Rectal smooth muscle tissue (tissue), 1 donor: Measurements from ENCODE around the gene ZBTB4.

Source experiments
- H3K27ac ChIP-seq: one replicate; pipeline ENCODE4 v1.7.0; 2013; ENCODE audit warnings: low read depth, low read length, inconsistent platforms
- H3K27me3 ChIP-seq: one replicate; pipeline ENCODE4 v1.7.0; 2013; ENCODE audit warnings: low read length; ENCODE audit not compliant: control insufficient read depth, insufficient read depth
- H3K36me3 ChIP-seq: one replicate; pipeline ENCODE4 v1.7.0; 2013; ENCODE audit warnings: low read length; ENCODE audit not compliant: control insufficient read depth, insufficient read depth
- H3K4me1 ChIP-seq: one replicate; pipeline ENCODE4 v1.7.0; 2013; ENCODE audit warnings: low read length; ENCODE audit not compliant: control insufficient read depth, insufficient read depth
- H3K4me3 ChIP-seq: one replicate; pipeline ENCODE4 v1.7.0; 2013; ENCODE audit warnings: low read length
- H3K9ac ChIP-seq: one replicate; pipeline ENCODE4 v1.7.0; 2013; ENCODE audit warnings: low read length

Gene ZBTB4

GRCh38 chr17:7464081-7464480 lies 15.3 kb downstream of the ZBTB4 start:
- Histone ChIP-seq H3K36me3 (peaks cover 11% of the 10 kb centered on the region), H3K27me3 (no peaks in the 10 kb centered on the region), H3K4me3 (no peak overlapping the region), H3K4me1 (peaks cover 8% of the 10 kb centered on the region), H3K9ac (no peak overlapping the region), H3K27ac (no peak overlapping the region)

GRCh38 chr17:7463372-7463846 lies 16.0 kb downstream of the ZBTB4 start:
- H3K27ac ChIP-seq, result no peak overlapping the region
- H3K27me3 ChIP-seq, result no peaks in the 10 kb centered on the region
- H3K9ac ChIP-seq, result no peak overlapping the region
- H3K4me1 ChIP-seq, result peaks cover 8% of the 10 kb centered on the region
- H3K4me3 ChIP-seq, result no peak overlapping the region
- peaks cover 11% of the 10 kb centered on the region for H3K36me3 ChIP-seq

GRCh38 chr17:7462474-7463371 lies 16.7 kb downstream of the ZBTB4 start:
- Histone ChIP-seq H3K27me3 (no peaks in the 10 kb centered on the region), H3K27ac (no peak overlapping the region), H3K4me1 (peaks cover 8% of the 10 kb centered on the region), H3K4me3 (no peak overlapping the region), H3K9ac (no peak overlapping the region), H3K36me3 (peaks cover 11% of the 10 kb centered on the region)

- H3K4me1 ChIP-seq, result no peaks in the 10 kb centered on the region
- H3K27ac ChIP-seq, result no peak overlapping the region
- H3K36me3 ChIP-seq, result peaks cover 8% of the 10 kb centered on the region
- no peaks in the 10 kb centered on the region for H3K27me3 ChIP-seq
- H3K9ac ChIP-seq, result no peak overlapping the region
- H3K4me3 ChIP-seq, result no peak overlapping the region
Measured at GRCh38 chr17:7460850-7461660, 18.4 kb downstream of the ZBTB4 start.

- Histone ChIP-seq H3K36me3 (peaks cover 8% of the 10 kb centered on the region), H3K4me3 (no peak overlapping the region), H3K27ac (no peak overlapping the region), H3K9ac (no peak overlapping the region), H3K27me3 (no peaks in the 10 kb centered on the region), H3K4me1 (no peaks in the 10 kb centered on the region)
Measured at GRCh38 chr17:7459961-7460545, 19.4 kb downstream of the ZBTB4 start.

- no peaks in the 10 kb centered on the region for H3K36me3 ChIP-seq
- H3K9ac ChIP-seq, result no peak overlapping the region
- no peak overlapping the region for H3K27ac ChIP-seq
- no peaks in the 10 kb centered on the region for H3K4me1 ChIP-seq
- no peak overlapping the region for H3K4me3 ChIP-seq
- peaks cover 14% of the 10 kb centered on the region for H3K27me3 ChIP-seq
Measured at GRCh38 chr17:7448461-7448860, 31.0 kb downstream of the ZBTB4 start.

- no peak overlapping the region for H3K27ac ChIP-seq
- no peaks in the 10 kb centered on the region for H3K4me1 ChIP-seq
- H3K9ac ChIP-seq, result no peak overlapping the region
- peak overlapping the region; percentile 59 for H3K4me3 ChIP-seq
- peaks cover 25% of the 10 kb centered on the region for H3K27me3 ChIP-seq
- H3K36me3 ChIP-seq, result no peaks in the 10 kb centered on the region
Measured at GRCh38 chr17:7445619-7445968, 33.8 kb downstream of the ZBTB4 start.

- no peaks in the 10 kb centered on the region for H3K36me3 ChIP-seq
Measured at GRCh38 chr17:7444682-7445618, 34.5 kb downstream of the ZBTB4 start, which contains the start of gene CHRNB1. TSS of gene CHRNB1 (plus strand) at chr17:7445061. CDS start at chr17:7445128, 67 bp downstream.

GRCh38 chr17:7443499-7444485 lies 35.6 kb downstream of the ZBTB4 start:
- H3K36me3 ChIP-seq, result no peaks in the 10 kb centered on the region
- no peak overlapping the region for H3K4me3 ChIP-seq

More at GRCh38 chr17:7444682-7445618, 34.5 kb downstream of the ZBTB4 start, which contains the start of gene CHRNB1:
- H3K9ac ChIP-seq, result no peak within 1 kb of the TSS
- H3K27me3 ChIP-seq, result peaks cover 30% of the 10 kb centered on the region
- H3K4me3 ChIP-seq, result peak within 1 kb of the TSS; percentile 59
- peaks cover under 1% of the 10 kb centered on the region for H3K4me1 ChIP-seq
- H3K27ac ChIP-seq, result no peak within 1 kb of the TSS

GRCh38 chr17:7442142-7442541 lies 37.3 kb downstream of the ZBTB4 start:
- no peak overlapping the region for H3K27ac ChIP-seq
- peaks cover 6% of the 10 kb centered on the region for H3K4me1 ChIP-seq
- no peak overlapping the region for H3K4me3 ChIP-seq
- peaks cover 41% of the 10 kb centered on the region for H3K27me3 ChIP-seq
- H3K36me3 ChIP-seq, result no peaks in the 10 kb centered on the region
- H3K9ac ChIP-seq, result no peak overlapping the region

More at GRCh38 chr17:7443499-7444485, 35.6 kb downstream of the ZBTB4 start:
- Histone ChIP-seq H3K27ac (no peak overlapping the region), H3K4me1 (peaks cover 6% of the 10 kb centered on the region), H3K27me3 (peaks cover 37% of the 10 kb centered on the region), H3K9ac (no peak overlapping the region)
